Measurements from ENCODE around the gene TPST1.

TPST1 gene

DNA sequence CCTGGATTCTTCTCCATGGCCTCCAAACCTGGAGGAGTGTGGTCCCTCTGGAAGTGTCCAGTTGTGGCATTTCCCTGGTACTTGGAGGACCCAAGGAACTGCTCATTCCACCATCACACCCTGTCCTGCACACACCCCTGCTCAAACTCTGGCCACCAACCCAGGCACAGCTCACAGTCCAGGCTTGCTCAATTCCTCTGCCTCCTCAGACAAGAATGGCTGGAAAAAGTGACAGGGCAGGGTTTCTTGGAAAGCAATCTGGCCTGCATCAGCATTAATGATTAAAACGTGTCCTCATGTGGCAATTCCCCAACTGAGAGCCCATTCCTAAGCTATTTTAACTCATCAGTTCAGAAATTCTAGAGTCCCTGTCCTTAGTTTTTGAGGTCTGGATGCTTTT, 17.2 kb upstream of the TPST1 start:
- Histone ChIP-seq H3K27ac (no peak overlapping the region), H3K36me3 (ENCODE audit: control insufficient read depth, insufficient read depth, low read length) (no peaks in the 10 kb centered on the region), H3K4me3 (ENCODE audit: low read depth, low read length) (no peak overlapping the region), H3K9ac (no peak overlapping the region), H3K9me3 (ENCODE audit: control insufficient read depth, low read length) (no peaks in the 10 kb centered on the region), H2AFZ (no peak overlapping the region), H3K4me1 (no peaks in the 10 kb centered on the region), H3K4me2 (ENCODE audit: low read length) (no peak overlapping the region), H3K79me2 (no peaks in the 10 kb centered on the region), H3K27me3 (ENCODE audit: control insufficient read depth, insufficient read depth, low read length) (no peaks in the 10 kb centered on the region)
- TF ChIP-seq, protein P1, sequence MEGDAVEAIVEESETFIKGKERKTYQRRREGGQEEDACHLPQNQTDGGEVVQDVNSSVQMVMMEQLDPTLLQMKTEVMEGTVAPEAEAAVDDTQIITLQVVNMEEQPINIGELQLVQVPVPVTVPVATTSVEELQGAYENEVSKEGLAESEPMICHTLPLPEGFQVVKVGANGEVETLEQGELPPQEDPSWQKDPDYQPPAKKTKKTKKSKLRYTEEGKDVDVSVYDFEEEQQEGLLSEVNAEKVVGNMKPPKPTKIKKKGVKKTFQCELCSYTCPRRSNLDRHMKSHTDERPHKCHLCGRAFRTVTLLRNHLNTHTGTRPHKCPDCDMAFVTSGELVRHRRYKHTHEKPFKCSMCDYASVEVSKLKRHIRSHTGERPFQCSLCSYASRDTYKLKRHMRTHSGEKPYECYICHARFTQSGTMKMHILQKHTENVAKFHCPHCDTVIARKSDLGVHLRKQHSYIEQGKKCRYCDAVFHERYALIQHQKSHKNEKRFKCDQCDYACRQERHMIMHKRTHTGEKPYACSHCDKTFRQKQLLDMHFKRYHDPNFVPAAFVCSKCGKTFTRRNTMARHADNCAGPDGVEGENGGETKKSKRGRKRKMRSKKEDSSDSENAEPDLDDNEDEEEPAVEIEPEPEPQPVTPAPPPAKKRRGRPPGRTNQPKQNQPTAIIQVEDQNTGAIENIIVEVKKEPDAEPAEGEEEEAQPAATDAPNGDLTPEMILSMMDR (IDR thresholded peaks at IDR 0.05), result no peak

DNA sequence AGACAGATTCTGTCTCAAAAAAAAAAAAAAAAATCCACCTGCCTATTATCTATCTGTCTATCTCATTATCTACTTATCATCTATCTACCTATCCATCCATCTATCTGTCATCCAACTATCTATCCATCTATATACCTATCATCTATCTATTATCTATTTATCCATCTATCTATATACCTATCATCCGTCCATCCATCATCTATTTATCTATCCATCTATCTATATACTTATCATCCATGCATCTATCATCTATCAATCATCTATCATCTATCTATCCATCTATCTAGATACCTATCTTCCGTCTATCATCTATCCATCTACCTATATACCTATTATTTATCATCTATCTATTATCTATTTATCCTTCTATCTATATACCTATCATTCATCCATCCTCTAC, 16.5 kb upstream of the TPST1 start:
- Histone ChIP-seq H2AFZ (no peak overlapping the region), H3K27ac (no peak overlapping the region), H3K79me2 (no peaks in the 10 kb centered on the region), H3K36me3 (ENCODE audit: control insufficient read depth, insufficient read depth, low read length) (no peaks in the 10 kb centered on the region), H3K4me2 (ENCODE audit: low read length) (no peak overlapping the region), H3K4me1 (no peaks in the 10 kb centered on the region), H3K4me3 (ENCODE audit: low read depth, low read length) (no peak overlapping the region), H3K27me3 (ENCODE audit: control insufficient read depth, insufficient read depth, low read length) (no peaks in the 10 kb centered on the region), H3K9ac (no peak overlapping the region), H3K9me3 (ENCODE audit: control insufficient read depth, low read length) (no peaks in the 10 kb centered on the region)
- TF ChIP-seq, protein P1 (IDR thresholded peaks at IDR 0.05), result no peak

DNA sequence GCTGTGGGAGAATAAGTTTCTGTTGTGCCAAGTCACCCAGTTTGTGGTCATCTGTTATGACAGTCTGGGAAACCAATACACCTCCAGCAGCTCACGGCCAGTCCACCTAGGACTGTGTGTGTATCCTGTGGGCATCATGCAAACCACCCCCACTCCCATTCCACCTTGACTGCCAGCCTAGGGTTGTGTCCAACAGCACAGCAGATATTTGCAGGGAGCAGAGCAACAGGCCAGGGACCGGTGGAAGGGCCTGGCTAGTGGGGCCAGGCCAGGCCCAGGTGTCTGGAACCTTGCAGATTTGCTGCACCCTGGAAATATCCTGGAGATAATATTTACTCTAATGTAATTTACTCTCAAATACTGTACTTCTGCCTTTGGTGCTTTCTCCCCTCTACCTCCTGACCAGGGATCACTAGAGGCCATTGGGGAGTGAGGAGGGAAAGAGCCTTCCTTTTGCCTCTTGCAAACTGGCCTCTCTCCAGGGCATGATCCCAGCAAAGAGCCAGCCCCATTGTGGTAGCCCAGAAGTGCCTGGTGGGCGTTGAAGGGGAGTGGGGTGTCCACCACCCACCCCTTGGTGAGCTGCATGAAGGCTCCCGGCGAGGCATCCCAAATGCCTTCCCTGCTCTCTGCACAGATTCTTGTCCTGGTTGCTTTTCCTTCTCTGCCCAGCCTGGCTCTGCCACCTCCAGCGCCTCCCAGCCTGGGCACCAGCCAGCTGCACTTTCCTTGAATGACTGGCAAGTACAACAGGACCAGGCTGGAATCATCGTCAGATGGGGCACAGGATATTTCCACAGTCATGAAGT, 15.2 kb upstream of the TPST1 start:
- Histone ChIP-seq H3K4me1 (no peaks in the 10 kb centered on the region), H3K79me2 (no peaks in the 10 kb centered on the region), H3K4me3 (ENCODE audit: low read depth, low read length) (no peak overlapping the region), H3K9ac (no peak overlapping the region), H3K27ac (no peak overlapping the region), H3K27me3 (ENCODE audit: control insufficient read depth, insufficient read depth, low read length) (no peaks in the 10 kb centered on the region), H2AFZ (no peak overlapping the region), H3K36me3 (ENCODE audit: control insufficient read depth, insufficient read depth, low read length) (no peaks in the 10 kb centered on the region), H3K4me2 (ENCODE audit: low read length) (no peak overlapping the region), H3K9me3 (ENCODE audit: control insufficient read depth, low read length) (no peaks in the 10 kb centered on the region)
- TF ChIP-seq, protein P1 (IDR thresholded peaks at IDR 0.05), result no peak

DNA sequence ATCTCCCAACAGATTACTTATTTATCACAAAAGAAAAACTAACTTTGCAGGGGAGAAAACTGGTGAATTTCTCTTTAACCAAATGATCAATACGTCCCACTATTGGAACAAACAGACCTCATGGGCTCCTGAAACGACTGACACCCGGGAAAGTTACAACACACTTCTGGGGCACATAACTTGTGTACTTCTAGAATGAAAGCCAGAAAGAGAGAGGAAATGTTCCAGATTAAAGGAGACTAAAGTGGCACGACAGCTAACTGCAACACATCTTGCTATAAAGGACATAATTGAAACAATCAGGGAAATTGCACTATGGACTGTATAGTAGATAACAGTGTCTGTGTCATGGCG, 14.7 kb upstream of the TPST1 start:
- Histone ChIP-seq H3K4me1 (no peaks in the 10 kb centered on the region), H3K27me3 (ENCODE audit: control insufficient read depth, insufficient read depth, low read length) (no peaks in the 10 kb centered on the region), H3K4me3 (ENCODE audit: low read depth, low read length) (no peak overlapping the region), H3K9ac (no peak overlapping the region), H3K27ac (no peak overlapping the region), H2AFZ (no peak overlapping the region), H3K79me2 (no peaks in the 10 kb centered on the region), H3K36me3 (ENCODE audit: control insufficient read depth, insufficient read depth, low read length) (no peaks in the 10 kb centered on the region), H3K9me3 (ENCODE audit: control insufficient read depth, low read length) (no peaks in the 10 kb centered on the region), H3K4me2 (ENCODE audit: low read length) (no peak overlapping the region)
- TF ChIP-seq, protein P1 (IDR thresholded peaks at IDR 0.05), result no peak

DNA sequence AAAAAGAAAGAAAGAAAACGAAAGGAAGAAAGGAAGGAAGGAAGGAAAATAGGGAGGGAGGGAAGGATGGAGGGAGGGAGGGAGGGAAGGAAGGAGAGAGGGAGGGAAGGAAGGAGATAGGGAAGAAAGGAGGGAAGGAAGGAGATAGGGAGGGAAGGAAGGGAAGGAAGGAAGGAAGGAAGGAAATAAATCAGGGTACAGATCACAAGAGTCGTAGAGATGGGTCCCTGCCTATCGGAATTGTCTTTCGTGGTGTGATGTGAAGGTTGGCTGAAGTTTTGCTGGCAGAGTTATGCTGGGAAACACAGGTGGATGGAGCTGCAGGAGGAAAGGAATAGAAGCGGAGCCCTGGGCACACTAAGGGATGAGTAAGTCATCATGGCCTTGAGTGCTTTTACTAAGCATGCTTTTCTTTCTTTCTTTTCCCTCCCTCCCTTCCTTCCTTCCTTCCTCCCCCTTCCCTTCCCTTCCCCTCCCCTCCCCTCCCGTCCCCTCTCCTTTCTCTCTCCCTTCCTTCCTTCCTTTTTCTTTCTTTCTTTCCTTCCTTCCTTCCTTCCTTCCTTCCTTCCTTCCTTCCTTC, 11.9 kb upstream of the TPST1 start:
- Histone ChIP-seq H3K36me3 (ENCODE audit: control insufficient read depth, insufficient read depth, low read length) (no peaks in the 10 kb centered on the region), H3K4me2 (ENCODE audit: low read length) (no peak overlapping the region), H3K4me1 (no peaks in the 10 kb centered on the region), H2AFZ (no peak overlapping the region), H3K9me3 (ENCODE audit: control insufficient read depth, low read length) (no peaks in the 10 kb centered on the region), H3K79me2 (no peaks in the 10 kb centered on the region), H3K9ac (no peak overlapping the region), H3K4me3 (ENCODE audit: low read depth, low read length) (no peak overlapping the region), H3K27ac (no peak overlapping the region), H3K27me3 (ENCODE audit: control insufficient read depth, insufficient read depth, low read length) (no peaks in the 10 kb centered on the region)
- TF ChIP-seq, protein P1 (IDR thresholded peaks at IDR 0.05), result no peak

All from parathyroid adenoma (tissue), 2 donors.